GM12878 (cell line): Measurements from ENCODE around the gene PCED1A. TPM values are rescaled to one million over a fixed set of nuclear protein-coding genes. Genes with fewer than 3 reads are reported as not detected.

Experiments used
- ATF3 ChIP-seq: IDR thresholded peaks from 2 replicates; pipeline ENCODE4 v1.6.1; 2011; ENCODE audit warnings: low read depth, mild to moderate bottlenecking, low read length, moderate library complexity, borderline replicate concordance; ENCODE audit errors: extremely low read depth
- BMI1 ChIP-seq: fragments of 450-650 bp; IDR thresholded peaks from 2 replicates; pipeline ENCODE4 v1.6.1; 2016; ENCODE audit warnings: mild to moderate bottlenecking, moderate library complexity, borderline replicate concordance
- CHD2 ChIP-seq: IDR thresholded peaks from 2 replicates; pipeline ENCODE4 v1.6.1; 2011; ENCODE audit warnings: low read depth, low read length, improper control_type of control experiment, borderline replicate concordance
- CHD4 ChIP-seq: fragments of 200-600 bp; sonication (generic); IDR thresholded peaks from 2 replicates; pipeline ENCODE4 v1.6.1; 2016; ENCODE audit warnings: mild to moderate bottlenecking
- DPF2 ChIP-seq: fragments of 450-650 bp; IDR thresholded peaks from 2 replicates; pipeline ENCODE4 v1.6.1; 2017; ENCODE audit warnings: mild to moderate bottlenecking
- FOXK2 ChIP-seq: fragments of 450-650 bp; IDR thresholded peaks from 2 replicates; pipeline ENCODE4 v1.6.1; 2017; ENCODE audit warnings: mild to moderate bottlenecking, moderate library complexity
- IKZF1 ChIP-seq: fragments of 450-650 bp; conservative IDR thresholded peaks from 2 replicates; pipeline ENCODE4 v1.6.1; 2017; ENCODE audit warnings: antibody characterized with exemption, mild to moderate bottlenecking
- MLLT1 ChIP-seq: fragments of 450-650 bp; IDR thresholded peaks from 2 replicates; pipeline ENCODE4 v1.6.1; 2016; ENCODE audit warnings: mild to moderate bottlenecking
- POLR2AphosphoS2 ChIP-seq: IDR thresholded peaks from 2 replicates; pipeline ENCODE4 v1.6.1; 2011; ENCODE audit warnings: low read depth, mild to moderate bottlenecking, low read length, improper control_type of control experiment, moderate library complexity
- RAD21 ChIP-seq: IDR thresholded peaks from 2 replicates; pipeline ENCODE4 v1.6.1; 2011; ENCODE audit warnings: mild to moderate bottlenecking, low read depth, low read length, moderate library complexity; ENCODE audit not compliant: insufficient read depth
- SIN3A ChIP-seq: IDR thresholded peaks from 2 replicates; pipeline ENCODE4 v1.6.1; 2012; ENCODE audit warnings: low read depth, low read length, improper control_type of control experiment
- SUPT20H ChIP-seq: IDR thresholded peaks from 2 replicates; pipeline ENCODE4 v1.6.1; 2011; ENCODE audit warnings: low read depth, mild to moderate bottlenecking, low read length, moderate library complexity, borderline replicate concordance; ENCODE audit not compliant: control insufficient read depth
- TBL1XR1 ChIP-seq: IDR thresholded peaks from 2 replicates; pipeline ENCODE4 v1.6.1; 2012; ENCODE audit warnings: low read depth, low read length, improper control_type of control experiment
- ZNF217 ChIP-seq: fragments of 450-650 bp; IDR thresholded peaks from 2 replicates; pipeline ENCODE4 v1.6.1; 2017; ENCODE audit warnings: antibody characterized with exemption, mild to moderate bottlenecking
- ZNF384 ChIP-seq: IDR thresholded peaks from 2 replicates; pipeline ENCODE4 v1.6.1; 2012; ENCODE audit warnings: low read depth, mild to moderate bottlenecking, low read length, improper control_type of control experiment, borderline replicate concordance
- polyA plus RNA-seq, 11 experiments: library from polyadenylated mRNA; depleted of rRNA in 4 of 11; unstranded in 6 of 11; stranded (reverse) in 5 of 11; fragments of >200 nt; fragmentation: Nextera tagmentation in 4 of 11; fragmentation: Illumina TruSeq in 1 of 11; extraction: Ambion mirVana in 4 of 11; extraction: Trizol in 1 of 11; gene quantifications; 1 replicate in 1 of 11; 2 replicates in 10 of 11; pipeline versions ENCODE4 v1.2.1 to v1.2.3, GENCODE V29; 2011 to 2016; ENCODE audit warnings: inconsistent platforms in 2 of 11, missing spikeins in 2 of 11, low read depth in 1 of 11
- total RNA-seq, 4 experiments: library from RNA; depleted of rRNA in 3 of 4; stranded (reverse); fragments of >200 nt in 3 of 4; fragmentation: Illumina TruSeq in 1 of 4; extraction: Trizol in 1 of 4; gene quantifications; 2 replicates each; pipeline versions ENCODE4 v1.2.1 to v1.2.3, GENCODE V29; 2013 to 2021
- TF ChIP-seq, protein P1 (sequence below): fragments of 450-650 bp; IDR thresholded peaks from 2 replicates; pipeline ENCODE4 v1.6.1; 2016; ENCODE audit warnings: mild to moderate bottlenecking, moderate library complexity, borderline replicate concordance
- TF ChIP-seq, protein P2 (sequence below): fragments of 450-650 bp; IDR thresholded peaks from 2 replicates; pipeline ENCODE4 v1.6.1; 2017; ENCODE audit warnings: mild to moderate bottlenecking, low read depth, inconsistent platforms; ENCODE audit not compliant: poor library complexity, severe bottlenecking
- TF ChIP-seq, protein P3 (sequence below): fragments of 450-650 bp; IDR thresholded peaks from 2 replicates; pipeline ENCODE4 v1.6.1; 2017; ENCODE audit warnings: borderline replicate concordance

The PCED1A gene
- total and polyA plus RNA-seq, 10 of the 15 experiments (the other 5 are each of a cell fraction or from before 2014, with no cell fraction given), result 4.5 to 30.9 (median 12.0) TPM

GRCh38 chr20:2873010-2873746 is 32.7 kb upstream of the PCED1A start, which contains the start of gene PTPRA (continued):
- TF ChIP-seq, protein P1, sequence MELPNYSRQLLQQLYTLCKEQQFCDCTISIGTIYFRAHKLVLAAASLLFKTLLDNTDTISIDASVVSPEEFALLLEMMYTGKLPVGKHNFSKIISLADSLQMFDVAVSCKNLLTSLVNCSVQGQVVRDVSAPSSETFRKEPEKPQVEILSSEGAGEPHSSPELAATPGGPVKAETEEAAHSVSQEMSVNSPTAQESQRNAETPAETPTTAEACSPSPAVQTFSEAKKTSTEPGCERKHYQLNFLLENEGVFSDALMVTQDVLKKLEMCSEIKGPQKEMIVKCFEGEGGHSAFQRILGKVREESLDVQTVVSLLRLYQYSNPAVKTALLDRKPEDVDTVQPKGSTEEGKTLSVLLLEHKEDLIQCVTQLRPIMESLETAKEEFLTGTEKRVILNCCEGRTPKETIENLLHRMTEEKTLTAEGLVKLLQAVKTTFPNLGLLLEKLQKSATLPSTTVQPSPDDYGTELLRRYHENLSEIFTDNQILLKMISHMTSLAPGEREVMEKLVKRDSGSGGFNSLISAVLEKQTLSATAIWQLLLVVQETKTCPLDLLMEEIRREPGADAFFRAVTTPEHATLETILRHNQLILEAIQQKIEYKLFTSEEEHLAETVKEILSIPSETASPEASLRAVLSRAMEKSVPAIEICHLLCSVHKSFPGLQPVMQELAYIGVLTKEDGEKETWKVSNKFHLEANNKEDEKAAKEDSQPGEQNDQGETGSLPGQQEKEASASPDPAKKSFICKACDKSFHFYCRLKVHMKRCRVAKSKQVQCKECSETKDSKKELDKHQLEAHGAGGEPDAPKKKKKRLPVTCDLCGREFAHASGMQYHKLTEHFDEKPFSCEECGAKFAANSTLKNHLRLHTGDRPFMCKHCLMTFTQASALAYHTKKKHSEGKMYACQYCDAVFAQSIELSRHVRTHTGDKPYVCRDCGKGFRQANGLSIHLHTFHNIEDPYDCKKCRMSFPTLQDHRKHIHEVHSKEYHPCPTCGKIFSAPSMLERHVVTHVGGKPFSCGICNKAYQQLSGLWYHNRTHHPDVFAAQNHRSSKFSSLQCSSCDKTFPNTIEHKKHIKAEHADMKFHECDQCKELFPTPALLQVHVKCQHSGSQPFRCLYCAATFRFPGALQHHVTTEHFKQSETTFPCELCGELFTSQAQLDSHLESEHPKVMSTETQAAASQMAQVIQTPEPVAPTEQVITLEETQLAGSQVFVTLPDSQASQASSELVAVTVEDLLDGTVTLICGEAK, result no peak
- TF ChIP-seq POLR2AphosphoS2, result peak; percentile 56; the same call in 1 of the 2 replicates
- no peak for TF ChIP-seq ZNF384
- TF ChIP-seq DPF2, result peak; percentile 72
- no peak for TF ChIP-seq RAD21
- peak; percentile 58; the same call in 1 of the 2 replicates for TF ChIP-seq TBL1XR1
- TF ChIP-seq ATF3, result no peak
- peak; percentile 78 for TF ChIP-seq IKZF1
- no peak for TF ChIP-seq SUPT20H
- TF ChIP-seq ZNF217, result no peak
- no peak for TF ChIP-seq FOXK2
- TF ChIP-seq CHD4, result no peak
- TF ChIP-seq, protein P2, sequence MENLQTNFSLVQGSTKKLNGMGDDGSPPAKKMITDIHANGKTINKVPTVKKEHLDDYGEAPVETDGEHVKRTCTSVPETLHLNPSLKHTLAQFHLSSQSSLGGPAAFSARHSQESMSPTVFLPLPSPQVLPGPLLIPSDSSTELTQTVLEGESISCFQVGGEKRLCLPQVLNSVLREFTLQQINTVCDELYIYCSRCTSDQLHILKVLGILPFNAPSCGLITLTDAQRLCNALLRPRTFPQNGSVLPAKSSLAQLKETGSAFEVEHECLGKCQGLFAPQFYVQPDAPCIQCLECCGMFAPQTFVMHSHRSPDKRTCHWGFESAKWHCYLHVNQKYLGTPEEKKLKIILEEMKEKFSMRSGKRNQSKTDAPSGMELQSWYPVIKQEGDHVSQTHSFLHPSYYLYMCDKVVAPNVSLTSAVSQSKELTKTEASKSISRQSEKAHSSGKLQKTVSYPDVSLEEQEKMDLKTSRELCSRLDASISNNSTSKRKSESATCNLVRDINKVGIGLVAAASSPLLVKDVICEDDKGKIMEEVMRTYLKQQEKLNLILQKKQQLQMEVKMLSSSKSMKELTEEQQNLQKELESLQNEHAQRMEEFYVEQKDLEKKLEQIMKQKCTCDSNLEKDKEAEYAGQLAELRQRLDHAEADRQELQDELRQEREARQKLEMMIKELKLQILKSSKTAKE, result no peak
- no peak for TF ChIP-seq BMI1
- TF ChIP-seq MLLT1, result peak; percentile 15; the same call in 1 of the 2 replicates
- TF ChIP-seq CHD2, result no peak
- TF ChIP-seq SIN3A, result no peak
- TF ChIP-seq, protein P3, sequence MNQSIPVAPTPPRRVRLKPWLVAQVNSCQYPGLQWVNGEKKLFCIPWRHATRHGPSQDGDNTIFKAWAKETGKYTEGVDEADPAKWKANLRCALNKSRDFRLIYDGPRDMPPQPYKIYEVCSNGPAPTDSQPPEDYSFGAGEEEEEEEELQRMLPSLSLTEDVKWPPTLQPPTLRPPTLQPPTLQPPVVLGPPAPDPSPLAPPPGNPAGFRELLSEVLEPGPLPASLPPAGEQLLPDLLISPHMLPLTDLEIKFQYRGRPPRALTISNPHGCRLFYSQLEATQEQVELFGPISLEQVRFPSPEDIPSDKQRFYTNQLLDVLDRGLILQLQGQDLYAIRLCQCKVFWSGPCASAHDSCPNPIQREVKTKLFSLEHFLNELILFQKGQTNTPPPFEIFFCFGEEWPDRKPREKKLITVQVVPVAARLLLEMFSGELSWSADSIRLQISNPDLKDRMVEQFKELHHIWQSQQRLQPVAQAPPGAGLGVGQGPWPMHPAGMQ, result no peak
